Gastroesophageal sphincter (tissue), 4 donors: Measurements from ENCODE around the gene SEC22A. TPM values are rescaled to one million over a fixed set of nuclear protein-coding genes. Genes with fewer than 3 reads are reported as not detected.

Experiments
- ATAC-seq: fragments of 150-250 bp; one replicate; pipeline ENCODE4 v1.9.1; 2016; ENCODE audit warnings: mild to moderate bottlenecking, moderate library complexity
- H3K27ac ChIP-seq, 4 donors: fragments of 200-600 bp; sonication (generic) in 3 of 4; 1 replicate in 3 of 4; 2 replicates in 1 of 4; pipeline ENCODE4 v1.5.1; 2016 to 2019
- H3K27me3 ChIP-seq: fragments of 200-600 bp; sonication (generic); one replicate; pipeline ENCODE4 v1.5.1; 2019
- H3K36me3 ChIP-seq, 2 donors: fragments of 200-600 bp; sonication (generic); one replicate each; pipeline ENCODE4 v1.5.1; 2019; ENCODE audit warnings: control low read depth in 1 of 2
- H3K4me1 ChIP-seq, 3 donors: fragments of 200-600 bp; sonication (generic); 1 replicate in 2 of 3; 2 replicates in 1 of 3; pipeline ENCODE4 v1.5.1; 2016 to 2019; ENCODE audit warnings: control low read depth in 2 of 3
- H3K4me3 ChIP-seq, 2 donors: fragments of 200-600 bp; sonication (generic); one replicate each; pipeline ENCODE4 v1.5.1; 2019; ENCODE audit warnings: mild to moderate bottlenecking in 1 of 2, moderate library complexity in 1 of 2
- H3K9me3 ChIP-seq, 3 donors: fragments of 200-600 bp; sonication (generic); one replicate each; pipeline ENCODE4 v1.5.1; 2017 to 2019; ENCODE audit warnings: control low read depth in 2 of 3
- CTCF ChIP-seq, 4 experiments: fragments of 200-600 bp in 2 of 4; fragments of 450-650 bp in 2 of 4; sonication (generic) in 1 of 4; IDR thresholded peaks; one replicate each; pipeline ENCODE4 v1.5.1; 2017 to 2019; ENCODE audit warnings: antibody characterized with exemption in 4 of 4, mild to moderate bottlenecking in 2 of 4, moderate library complexity in 2 of 4
- EP300 ChIP-seq: sonication (generic); formaldehyde crosslinking; IDR thresholded peaks from one replicate; pipeline ENCODE4 v1.6.1; 2017; ENCODE audit warnings: antibody characterized with exemption, mild to moderate bottlenecking
- POLR2A ChIP-seq, 2 donors: fragments of 450-650 bp; IDR thresholded peaks; one replicate each; pipeline ENCODE4 v1.6.1; 2017; ENCODE audit warnings: antibody characterized with exemption in 2 of 2, mild to moderate bottlenecking in 2 of 2, moderate library complexity in 1 of 2
- POLR2AphosphoS5 ChIP-seq: sonication (generic); formaldehyde crosslinking; IDR thresholded peaks from one replicate; pipeline ENCODE4 v1.6.1; 2017; ENCODE audit warnings: antibody characterized with exemption
- WGBS, 2 donors: methylation state at CpG; one replicate each; pipeline ENCODE4 v1.1.5; 2018; ENCODE audit warnings: low coverage in 1 of 2; 5-methylcytosine and 5-hydroxymethylcytosine counted together
- total RNA-seq, 4 donors: library from RNA; depleted of rRNA; stranded (reverse); fragments of >200 nt; gene quantifications; one replicate each; pipeline ENCODE4 v1.1.0, GENCODE V29; 2016

The SEC22A gene
- total RNA-seq, 4 donors from 2014 or later, result 17.3 to 32.2 (median 23.9) TPM

- WGBS, 2 donors, result 64 to 74% methylated on average over 2 of the region's 8 CpGs
- no peak overlapping the region for H3K27ac ChIP-seq
- peaks cover 0 to 100% of the 10 kb centered on the region in 2 donors for H3K36me3 ChIP-seq
- ATAC-seq, result no peak
- no peaks in the 10 kb centered on the region for H3K9me3 ChIP-seq
- no peak for TF ChIP-seq POLR2A (IDR thresholded peaks at IDR 0.05)
- TF ChIP-seq POLR2AphosphoS5, result no peak
- TF ChIP-seq EP300, result no peak
- TF ChIP-seq CTCF (IDR thresholded peaks at IDR 0.05), result no peak
- no peaks in the 10 kb centered on the region for H3K27me3 ChIP-seq
- no peak overlapping the region for H3K4me3 ChIP-seq
- no peaks in the 10 kb centered on the region for H3K4me1 ChIP-seq
Observed at GRCh38 chr3:123299581-123299980, 97.8 kb downstream of the SEC22A start.

- no CpG with 5 or more reads among the region's 16 CpGs for WGBS, 2 donors
- Histone ChIP-seq H3K36me3 (peaks cover 0 to 100% of the 10 kb centered on the region in 2 donors), H3K9me3 (no peaks in the 10 kb centered on the region), H3K27ac (no peak overlapping the region), H3K27me3 (no peaks in the 10 kb centered on the region), H3K4me3 (no peak overlapping the region), H3K4me1 (no peaks in the 10 kb centered on the region)
- TF ChIP-seq EP300, result no peak
- ATAC-seq, result no peak
Observed at GRCh38 chr3:123300056-123300455, 98.3 kb downstream of the SEC22A start.

- WGBS, 2 donors, result 33 to 58% methylated on average over 1 to 3 of the region's 8 CpGs
- Histone ChIP-seq H3K9me3 (no peaks in the 10 kb centered on the region), H3K4me3 (no peak overlapping the region), H3K36me3 (peaks cover 0 to 100% of the 10 kb centered on the region in 2 donors), H3K27ac (no peak overlapping the region), H3K27me3 (no peaks in the 10 kb centered on the region), H3K4me1 (no peaks in the 10 kb centered on the region)
- ATAC-seq, result no peak
- TF ChIP-seq EP300 (no peak), POLR2A (IDR thresholded peaks at IDR 0.05) (no peak), POLR2AphosphoS5 (no peak)
Observed at GRCh38 chr3:123300583-123300982, 98.8 kb downstream of the SEC22A start.

GRCh38 chr3:123301331-123302184 lies 99.8 kb downstream of the SEC22A start:
- TF ChIP-seq POLR2AphosphoS5 (no peak), CTCF (IDR thresholded peaks at IDR 0.05) (no peak), EP300 (no peak), POLR2A (IDR thresholded peaks at IDR 0.05) (no peak)
- no CpG with 5 or more reads among the region's 4 CpGs for WGBS, 2 donors
- no peak for ATAC-seq
- no peaks in the 10 kb centered on the region for H3K27me3 ChIP-seq
- no peak overlapping the region for H3K4me3 ChIP-seq
- H3K27ac ChIP-seq, result peak overlapping the region in 2 of 4 donors; percentile 29 to 43
- no peaks in the 10 kb centered on the region for H3K4me1 ChIP-seq
- no peaks in the 10 kb centered on the region for H3K9me3 ChIP-seq
- H3K36me3 ChIP-seq, result peaks cover 0 to 96% of the 10 kb centered on the region in 2 donors

GRCh38 chr3:123302961-123303360 lies 101.2 kb downstream of the SEC22A start:
- no peaks in the 10 kb centered on the region for H3K9me3 ChIP-seq
- WGBS, 2 donors, result 60 to 80% methylated on average over 2 to 4 of the region's 14 CpGs
- ATAC-seq, result no peak
- peaks cover 0 to 96% of the 10 kb centered on the region in 2 donors for H3K36me3 ChIP-seq
- H3K27ac ChIP-seq, result peak overlapping the region in 2 of 4 donors; percentile 21 to 38
- TF ChIP-seq POLR2AphosphoS5 (no peak), POLR2A (IDR thresholded peaks at IDR 0.05) (no peak), CTCF (IDR thresholded peaks at IDR 0.05) (no peak), EP300 (no peak)
- no peaks in the 10 kb centered on the region for H3K4me1 ChIP-seq
- no peak overlapping the region for H3K4me3 ChIP-seq
- no peaks in the 10 kb centered on the region for H3K27me3 ChIP-seq
